Psoas muscle (tissue), 8 donors: Measurements from ENCODE around the gene C12orf76. TPM values are rescaled to one million over a fixed set of nuclear protein-coding genes. Genes with fewer than 3 reads are reported as not detected.

ENCODE experiments used
- ATAC-seq, 4 donors: fragments of 200-7000 bp; cut with Tn5 transposase; one replicate each; pipeline ENCODE4 v1.9.1; 2020; ENCODE audit warnings: moderate library complexity in 3 of 4, mild to moderate bottlenecking in 2 of 4
- DNase-seq, 2 donors: peaks; one replicate each; pipeline ENCODE4 v3.0.0-alpha.2; 2020
- H3K27ac ChIP-seq: fragments of 200-600 bp; one replicate; pipeline ENCODE4 v1.8.0; 2022
- H3K27me3 ChIP-seq, 3 donors: fragments of 200-600 bp in 1 of 3; one replicate each; pipeline versions ENCODE4 v1.6.1 to v1.8.0; 2013 to 2022; ENCODE audit warnings: low read length in 2 of 3, mild to moderate bottlenecking in 2 of 3, moderate library complexity in 1 of 3; ENCODE audit not compliant: insufficient read depth in 3 of 3
- H3K36me3 ChIP-seq, 2 donors: fragments of 200-600 bp in 1 of 2; one replicate each; pipeline versions ENCODE4 v1.6.1 to v1.8.0; 2013 to 2022; ENCODE audit warnings: low read depth in 1 of 2, mild to moderate bottlenecking in 1 of 2, moderate library complexity in 1 of 2; ENCODE audit not compliant: insufficient read depth in 1 of 2
- H3K4me1 ChIP-seq: fragments of 200-600 bp; one replicate; pipeline ENCODE4 v1.8.0; 2022
- H3K4me3 ChIP-seq: fragments of 200-600 bp; one replicate; pipeline ENCODE4 v1.8.0; 2022; ENCODE audit warnings: mild to moderate bottlenecking
- H3K9me3 ChIP-seq: fragments of 200-600 bp; one replicate; pipeline ENCODE4 v1.8.0; 2022
- CTCF ChIP-seq: fragments of 200-600 bp; IDR thresholded peaks from one replicate; pipeline ENCODE4 v1.8.0; 2022; ENCODE audit warnings: antibody characterized with exemption
- WGBS, 3 donors: extraction: QIAGEN DNeasy Blood & Tissue Kit; methylation state at CpG; one replicate each; pipeline versions ENCODE4 v1.1.6 to v1.1.7; 2013; 5-methylcytosine and 5-hydroxymethylcytosine counted together
- intact Hi-C, 2 donors: fragments of 100-400 bp; cut with DNase I; formaldehyde crosslinking; loops; one replicate each; pipeline versions ENCODE4 v1.11.0 to v1.14.2; 2022
- polyA plus RNA-seq, 3 donors: library from polyadenylated mRNA; stranded (reverse); fragments of 200-250 nt; gene quantifications; one replicate each; pipeline ENCODE4 v1.2.3, GENCODE V29; 2013
- total RNA-seq, 4 donors: library from RNA; stranded (reverse); fragmentation: NEBNext Ultra II Directional in 2 of 4; extraction: Animal tissue kit (Norgen Biotek cat#: 25700) in 2 of 4; gene quantifications; one replicate each; pipeline versions ENCODE4 v1.2.1 to v1.2.4, GENCODE V29; 2021 to 2023
- donor health status: healthy with polysubstance abuse.
- donor health status: DM: no; HTN: no; CAD: no; lungs with moderate emphysema.
- donor health status: Bipolar disorder and iron deficiency.
- donor health status: healthy.
- donor health status: DM: yes; HTN: yes; CAD: no.
- donor health status: DM: no; HTN: no; CAD: no.
- donor health status: DM: no; HTN: no; CAD: no.
- donor health status: DM: yes; HTN: yes; CAD: no.

The C12orf76 gene
- total and polyA plus RNA-seq, 7 donors, result 3.1 to 19.1 (median 7.4) TPM

DNA sequence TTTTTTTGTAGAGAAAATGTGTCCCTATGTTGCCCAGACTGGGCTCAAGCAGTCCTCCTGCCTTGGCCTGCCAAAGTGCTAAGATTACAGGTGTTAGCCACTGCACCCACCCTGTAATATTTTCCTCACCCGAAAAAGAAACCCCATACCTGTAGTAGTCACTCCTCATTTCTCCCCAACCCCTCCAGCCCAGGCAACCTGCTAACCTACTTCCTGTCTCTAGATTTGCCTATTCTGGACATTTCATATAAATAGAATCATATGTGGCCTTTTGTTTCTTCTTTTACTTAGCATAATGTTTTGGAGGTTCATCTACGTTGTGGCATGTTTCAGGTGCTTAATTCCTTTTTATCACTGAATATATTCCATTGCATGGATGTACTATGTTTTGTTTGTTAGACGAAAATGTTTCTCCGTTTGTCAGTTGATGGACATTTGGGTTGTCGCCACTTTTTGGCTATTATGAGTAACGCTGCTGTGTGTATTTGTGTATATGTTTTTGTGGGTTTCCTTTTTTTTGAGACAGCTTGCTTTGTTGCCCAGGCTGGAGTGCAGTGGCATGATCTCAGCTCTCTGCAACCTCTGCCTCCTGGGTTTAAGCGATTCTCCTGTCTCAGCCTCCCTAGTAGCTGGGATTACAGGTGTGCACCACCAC lies 42.9 kb downstream of the C12orf76 start:
- WGBS, 3 donors, result 90 to 94% (median 90%) methylated on average over 7 of the region's 7 CpGs
- TF ChIP-seq CTCF, result no peak
- H3K27me3 ChIP-seq, result no peaks in the 10 kb centered on the region
- no peak for ATAC-seq
- no peak overlapping the region for H3K4me3 ChIP-seq
- H3K27ac ChIP-seq, result no peak overlapping the region
- no peaks in the 10 kb centered on the region for H3K9me3 ChIP-seq
- peaks cover 0 to 4% of the 10 kb centered on the region in 2 donors for H3K36me3 ChIP-seq
- no peak for DNase-seq
- H3K4me1 ChIP-seq, result peaks cover 18% of the 10 kb centered on the region
- intact Hi-C loops, result no loop called here

DNA sequence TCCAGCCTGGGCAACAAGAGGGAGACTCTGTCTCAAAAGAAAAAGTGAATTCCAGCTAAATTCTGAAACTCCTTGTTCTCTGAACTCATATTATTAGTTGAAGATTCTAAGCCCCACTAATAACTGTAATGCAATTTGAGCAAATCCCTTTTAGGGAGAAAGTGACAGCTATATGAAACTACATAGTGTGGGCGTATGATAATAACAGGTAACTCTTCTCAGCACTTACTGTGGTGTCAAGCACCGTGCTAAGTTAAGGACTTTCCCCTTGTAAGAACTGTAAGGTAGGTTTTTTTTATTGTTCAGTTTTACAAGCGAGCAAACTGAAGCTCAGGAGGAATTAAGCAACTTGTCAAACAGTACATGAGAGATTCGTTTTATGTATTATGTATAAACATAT lies 43.7 kb downstream of the C12orf76 start:
- Histone ChIP-seq H3K36me3 (peaks cover 0 to 4% of the 10 kb centered on the region in 2 donors), H3K4me1 (peaks cover 23% of the 10 kb centered on the region), H3K4me3 (no peak overlapping the region), H3K27me3 (no peaks in the 10 kb centered on the region), H3K9me3 (no peaks in the 10 kb centered on the region), H3K27ac (no peak overlapping the region)
- no peak for ATAC-seq
- DNase-seq, result no peak
- 81 to 84% (median 83%) methylated on average over 4 of the region's 4 CpGs for WGBS, 3 donors
- intact Hi-C loops, result no loop called here
- no peak for TF ChIP-seq CTCF

DNA sequence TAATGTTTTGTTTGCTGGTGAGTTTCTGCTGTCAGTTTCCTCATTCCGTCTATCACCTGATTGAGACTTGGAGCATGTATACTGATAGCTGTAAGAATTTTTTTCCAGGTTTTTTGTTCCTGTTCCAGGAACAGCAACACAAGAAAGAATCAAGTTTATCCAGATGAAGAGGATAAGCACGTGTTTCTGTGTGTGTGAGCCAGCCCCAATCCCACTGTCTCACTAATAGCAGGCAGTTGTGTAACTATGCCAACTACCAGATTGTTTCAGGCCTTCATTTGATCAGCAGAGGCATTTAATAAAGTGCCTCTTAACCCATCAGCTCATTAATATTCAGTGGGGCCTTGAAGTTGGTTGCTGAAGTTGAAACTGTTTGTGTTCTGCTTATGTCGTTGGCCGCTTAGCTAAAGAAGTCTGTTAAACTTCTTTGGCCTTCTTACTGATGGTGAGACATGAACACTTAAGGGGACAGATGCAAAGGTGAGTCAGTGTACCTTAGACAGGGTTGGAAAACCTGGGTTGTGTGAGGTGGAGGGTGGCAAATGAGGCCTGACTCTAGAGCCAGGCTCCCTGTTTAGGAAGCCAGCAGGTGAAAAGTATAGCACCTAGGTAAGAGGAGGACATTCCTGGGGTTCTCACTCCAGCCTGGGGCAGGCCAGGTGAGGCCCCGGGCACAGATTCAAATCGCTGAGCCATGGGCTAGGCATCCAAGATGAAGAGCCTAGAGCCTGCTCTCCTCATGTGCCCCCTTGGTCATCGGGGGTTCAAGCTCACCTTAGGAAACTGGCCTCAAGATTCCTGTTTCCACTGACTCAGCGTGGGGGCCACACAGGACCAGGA lies 45.4 kb downstream of the C12orf76 start:
- TF ChIP-seq CTCF, result no peak
- peak overlapping the region; percentile 53 for H3K27ac ChIP-seq
- intact Hi-C loops, result no loop called here
- 73 to 80% (median 77%) methylated on average over 8 of the region's 8 CpGs for WGBS, 3 donors
- no peak overlapping the region for H3K4me3 ChIP-seq
- peaks cover 30% of the 10 kb centered on the region for H3K4me1 ChIP-seq
- DNase-seq (no peak), ATAC-seq (no peak)
- no peaks in the 10 kb centered on the region for H3K27me3 ChIP-seq
- no peaks in the 10 kb centered on the region for H3K9me3 ChIP-seq
- H3K36me3 ChIP-seq, result peaks cover 0 to 4% of the 10 kb centered on the region in 2 donors

DNA sequence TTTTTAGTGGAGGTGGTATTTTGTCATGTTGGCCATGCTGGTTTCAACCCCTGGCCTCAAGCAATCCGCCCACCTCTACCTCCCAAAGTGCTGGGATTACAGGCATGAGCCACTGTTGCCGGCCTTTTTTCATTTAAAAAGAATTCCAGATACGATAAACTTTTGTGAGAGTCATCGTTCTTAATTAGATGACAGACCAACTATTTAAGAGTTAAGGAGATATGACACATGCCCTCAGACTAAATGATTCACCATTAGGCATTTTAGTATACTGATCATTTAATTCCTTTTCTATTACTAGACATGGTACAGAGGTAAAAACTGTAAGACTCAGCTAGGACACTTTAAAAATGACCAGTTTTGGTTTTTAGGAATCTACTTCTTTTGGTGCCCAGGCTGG lies 46.7 kb downstream of the C12orf76 start:
- peak overlapping the region; percentile 10 for H3K27ac ChIP-seq
- no peak for TF ChIP-seq CTCF
- no peak overlapping the region for H3K4me3 ChIP-seq
- H3K36me3 ChIP-seq, result peaks cover 0 to 4% of the 10 kb centered on the region in 2 donors
- intact Hi-C loops, result no loop called here
- H3K4me1 ChIP-seq, result peaks cover 30% of the 10 kb centered on the region
- ATAC-seq (no peak), DNase-seq (no peak)
- H3K9me3 ChIP-seq, result no peaks in the 10 kb centered on the region
- whole genome bisulfite sequencing, 3 donors, result 54 to 75% (median 61%) methylated on average over 4 of the region's 4 CpGs
- no peaks in the 10 kb centered on the region for H3K27me3 ChIP-seq
